ENCODE results near the gene ZNF83.

Gene ZNF83

GRCh38 chr19:52584736-52585440 lies 53.3 kb downstream of the ZNF83 start:
- no peak for TF ChIP-seq CTCF (IDR thresholded peaks at IDR 0.05)

- TF ChIP-seq CTCF (IDR thresholded peaks at IDR 0.05): no peak
These were observed 67.9 kb downstream of the ZNF83 start, which contains the start of gene ZNF701 for GRCh38 chr19:52570000-52570861. Gene ZNF701, plus strand, starts transcription at chr19:52570287. Its CDS starts 3,861 bp downstream, at chr19:52574148.

GRCh38 chr19:52567921-52568320 lies 70.2 kb downstream of the ZNF83 start:
- no peak for TF ChIP-seq CTCF (IDR thresholded peaks at IDR 0.05)

GRCh38 chr19:52566588-52566987 lies 71.6 kb downstream of the ZNF83 start:
- no peak for TF ChIP-seq CTCF (IDR thresholded peaks at IDR 0.05)

- TF ChIP-seq CTCF (IDR thresholded peaks at IDR 0.05): no peak
These were observed 72.0 kb downstream of the ZNF83 start for GRCh38 chr19:52566121-52566520.

Data from LNCAP (cell line).